PC-9 (cell line): ENCODE results near the gene TMCC2. TPM values are rescaled to one million over a fixed set of nuclear protein-coding genes. Genes with fewer than 3 reads are reported as not detected.

ENCODE experiments used
- BruUV-seq: library from RNA; stranded (reverse); fragments of 400-500 nt; replicated peaks from 2 replicates; lab custom pipeline; 2021; lab: Mats Ljungman, UMichigan
- CTCF ChIA-PET: fragments of 300-600 bp; sonication (Branson Sonifier 250); formaldehyde crosslinking; loops from one replicate; lab custom pipeline; 2022; ENCODE audit warnings: antibody characterized with exemption; lab: Charles Lee
- POLR2A ChIA-PET: fragments of 300-600 bp; sonication (Branson Sonifier 250); formaldehyde crosslinking; loops from one replicate; lab custom pipeline; 2022; ENCODE audit warnings: antibody characterized with exemption; ENCODE audit not compliant: unreplicated experiment; lab: Charles Lee
- DNase-seq, 2 experiments: peaks; one replicate each; pipeline versions ENCODE4 v3.0.0 to v3.0.0-alpha.2; 2015 to 2022; ENCODE audit warnings: mixed read lengths in 1 of 2
- H2AFZ ChIP-seq: fragments of 200-600 bp; sonication (generic); 2 replicates; pipeline ENCODE4 v1.8.1; 2017; ENCODE audit warnings: antibody characterized with exemption
- H3F3A ChIP-seq: fragments of 200-600 bp; sonication (generic); 2 replicates; pipeline ENCODE4 v1.8.1; 2017; ENCODE audit warnings: antibody characterized with exemption, mild to moderate bottlenecking, low read depth; ENCODE audit not compliant: insufficient read depth
- H3K27ac ChIP-seq: fragments of 200-600 bp; sonication (generic); 2 replicates; pipeline ENCODE4 v1.6.1; 2016; ENCODE audit warnings: mixed run types
- H3K27me3 ChIP-seq: fragments of 200-600 bp; sonication (generic); 2 replicates; pipeline ENCODE4 v1.6.1; 2016; ENCODE audit warnings: low read depth, mixed run types; ENCODE audit not compliant: insufficient read depth
- H3K36me3 ChIP-seq: fragments of 200-600 bp; sonication (generic); 2 replicates; pipeline ENCODE4 v1.6.1; 2016; ENCODE audit warnings: low read depth, mixed run types
- H3K4me1 ChIP-seq: fragments of 200-600 bp; sonication (generic); replicated peaks from 2 replicates; pipeline ENCODE4 v1.6.1; 2016; ENCODE audit warnings: mixed run types; ENCODE audit not compliant: insufficient read depth
- H3K4me2 ChIP-seq: fragments of 200-600 bp; sonication (generic); 2 replicates; pipeline ENCODE4 v1.6.1; 2017; ENCODE audit warnings: mixed run types
- H3K4me3 ChIP-seq: fragments of 200-600 bp; sonication (generic); 2 replicates; pipeline ENCODE4 v1.6.1; 2016; ENCODE audit warnings: mixed run types
- H3K79me2 ChIP-seq: fragments of 200-600 bp; sonication (generic); 2 replicates; pipeline ENCODE4 v1.6.1; 2017; ENCODE audit warnings: low read depth, mixed run types
- H3K9me2 ChIP-seq: fragments of 200-600 bp; sonication (generic); 2 replicates; pipeline ENCODE4 v1.8.1; 2017; ENCODE audit warnings: mild to moderate bottlenecking; ENCODE audit not compliant: insufficient read depth
- H3K9me3 ChIP-seq: fragments of 200-600 bp; sonication (generic); 2 replicates; pipeline ENCODE4 v1.8.1; 2016; ENCODE audit warnings: low read depth; ENCODE audit not compliant: insufficient read depth
- H4K20me1 ChIP-seq: fragments of 200-600 bp; sonication (generic); 2 replicates; pipeline ENCODE4 v1.8.1; 2017; ENCODE audit not compliant: insufficient read depth
- CTCF ChIP-seq: fragments of 200-600 bp; sonication (generic); conservative IDR thresholded peaks from 2 replicates; pipeline ENCODE4 v1.6.1; 2017; ENCODE audit warnings: mixed run types, antibody characterized with exemption, mild to moderate bottlenecking, moderate library complexity
- EZH2 ChIP-seq: fragments of 200-600 bp; sonication (generic); IDR thresholded peaks from 2 replicates; pipeline ENCODE4 v1.8.0; 2017; ENCODE audit warnings: antibody characterized with exemption, low read depth
- intact Hi-C: fragments of 100-400 bp; cut with micrococcal nuclease; formaldehyde crosslinking; loops from one replicate; pipeline ENCODE4 v1.10.0; 2022; ENCODE audit not compliant: unreplicated experiment
- total RNA-seq: library from RNA; stranded (reverse); gene quantifications from 2 replicates; pipeline ENCODE4 v1.2.3, GENCODE V29; 2021

TMCC2 gene
- total RNA-seq, 1 experiment from 2014 or later = 0.79 TPM

- Histone ChIP-seq H3K27me3 (no peaks in the 10 kb centered on the region), H3K79me2 (no peaks in the 10 kb centered on the region), H3K9me3 (no peaks in the 10 kb centered on the region), H3K27ac (no peak overlapping the region), H3K4me2 (no peak overlapping the region), H2AFZ (no peak overlapping the region), H3K4me3 (no peak overlapping the region), H3K36me3 (no peaks in the 10 kb centered on the region), H3K4me1 (0 out of 2 replicates have a peak, but pooled peaks cover 5% of the 10 kb centered on the region), H4K20me1 (no peaks in the 10 kb centered on the region), H3F3A (peaks cover 5% of the 10 kb centered on the region; the same call in 1 of the 2 replicates), H3K9me2 (no peaks in the 10 kb centered on the region)
- no peak for DNase-seq
- TF ChIP-seq CTCF (no peak), EZH2 (no peak)
- ChIA-PET CTCF (interaction anchor here (0.6 to 0.9 kb wide), 4 partner anchors 24 to 287 kb away, joined by 3 to 8 read pairs (median 6); no protein-coding TSS in a partner anchor), POLR2A (no interaction called here)
- intact Hi-C loops = no loop called here
- no TSS peak for BruUV-seq
These were observed 33.4 kb downstream of the TMCC2 start for GRCh38 chr1:205260948-205261732.

- Histone ChIP-seq H3K9me3 (no peaks in the 10 kb centered on the region), H3K4me2 (no peak overlapping the region), H3K36me3 (no peaks in the 10 kb centered on the region), H3K27me3 (no peaks in the 10 kb centered on the region), H2AFZ (no peak overlapping the region), H3K79me2 (no peaks in the 10 kb centered on the region), H3F3A (peaks cover 5% of the 10 kb centered on the region; the same call in 1 of the 2 replicates), H3K9me2 (no peaks in the 10 kb centered on the region), H4K20me1 (no peaks in the 10 kb centered on the region), H3K4me1 (0 out of 2 replicates have a peak, but pooled peaks cover 5% of the 10 kb centered on the region), H3K27ac (no peak overlapping the region), H3K4me3 (no peak overlapping the region)
- no TSS peak for BruUV-seq
- intact Hi-C loops = no loop called here
- no peak for TF ChIP-seq CTCF
- no peak for TF ChIP-seq EZH2
- CTCF ChIA-PET = interaction anchor here (0.9 to 1.0 kb wide), 2 partner anchors 23 to 63 kb away, joined by 3 to 4 read pairs; no protein-coding TSS in a partner anchor
- POLR2A ChIA-PET = no interaction called here
- DNase-seq = no peak
These were observed 34.4 kb downstream of the TMCC2 start for GRCh38 chr1:205261946-205262691.

GRCh38 chr1:205262731-205263171, 35.0 kb downstream of the TMCC2 start:
- H3K4me1 ChIP-seq = 0 out of 2 replicates have a peak, but pooled peaks cover 5% of the 10 kb centered on the region

More at GRCh38 chr1:205262731-205263171, 35.0 kb downstream of the TMCC2 start:
- no peaks in the 10 kb centered on the region for H3K9me3 ChIP-seq
- H3K79me2 ChIP-seq = no peaks in the 10 kb centered on the region
- H3K4me3 ChIP-seq = no peak overlapping the region
- ChIA-PET POLR2A (no interaction called here), CTCF (interaction anchor here (1.0 kb wide), 1 partner anchor 63 kb away, joined by 3 read pairs; no protein-coding TSS in a partner anchor)
- DNase-seq = no peak
- no peaks in the 10 kb centered on the region for H3K9me2 ChIP-seq
- H3K27me3 ChIP-seq = no peaks in the 10 kb centered on the region
- TF ChIP-seq EZH2 (no peak), CTCF (no peak)
- H3K36me3 ChIP-seq = no peaks in the 10 kb centered on the region
- no peak overlapping the region for H3K4me2 ChIP-seq
- no peaks in the 10 kb centered on the region for H4K20me1 ChIP-seq
- H2AFZ ChIP-seq = no peak overlapping the region
- no peak overlapping the region for H3K27ac ChIP-seq
- H3F3A ChIP-seq = peaks cover 5% of the 10 kb centered on the region; the same call in 1 of the 2 replicates
- intact Hi-C loops = no loop called here
- BruUV-seq = no TSS peak
